HT1080 (cell line): Measurements from ENCODE around the gene SDK2. TPM values are rescaled to one million over a fixed set of nuclear protein-coding genes. Genes with fewer than 3 reads are reported as not detected.
A peak's percentile ranks its signal among the peaks of the same experiment; 100 is the strongest.

ENCODE experiments used
- DNase-seq: peaks from one replicate; pipeline ENCODE4 v3.0.0-alpha.2; 2015; ENCODE audit warnings: low read depth
- total RNA-seq: library from RNA; depleted of rRNA; stranded (reverse); fragments of >200 nt; shearing (Covaris generic); gene quantifications from 2 replicates; pipeline ENCODE4 v1.2.3, GENCODE V29; 2014

Gene SDK2
- total RNA-seq, 1 experiment from 2014 or later = 0.39 TPM

DNA sequence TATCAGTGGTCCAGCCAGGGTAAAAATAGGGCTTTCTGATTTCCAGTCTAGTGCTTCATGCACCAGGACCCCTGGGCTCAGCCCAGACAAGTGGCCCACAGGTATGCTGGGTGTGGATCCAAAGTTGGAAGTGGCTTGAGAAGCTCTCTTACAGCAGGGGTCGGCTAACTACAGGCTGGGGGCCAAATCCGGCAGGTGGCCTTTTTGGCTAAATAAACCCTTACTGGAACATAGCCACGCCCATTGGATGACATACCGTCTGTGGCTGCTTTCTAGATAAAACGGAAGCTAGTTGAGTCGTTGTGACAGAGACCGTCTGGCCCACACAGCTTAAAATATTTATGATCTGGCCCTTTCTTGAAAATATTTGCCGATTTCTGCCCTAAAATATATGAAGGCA, 213.4 kb downstream of the SDK2 start:
- no peak for DNase-seq

DNA sequence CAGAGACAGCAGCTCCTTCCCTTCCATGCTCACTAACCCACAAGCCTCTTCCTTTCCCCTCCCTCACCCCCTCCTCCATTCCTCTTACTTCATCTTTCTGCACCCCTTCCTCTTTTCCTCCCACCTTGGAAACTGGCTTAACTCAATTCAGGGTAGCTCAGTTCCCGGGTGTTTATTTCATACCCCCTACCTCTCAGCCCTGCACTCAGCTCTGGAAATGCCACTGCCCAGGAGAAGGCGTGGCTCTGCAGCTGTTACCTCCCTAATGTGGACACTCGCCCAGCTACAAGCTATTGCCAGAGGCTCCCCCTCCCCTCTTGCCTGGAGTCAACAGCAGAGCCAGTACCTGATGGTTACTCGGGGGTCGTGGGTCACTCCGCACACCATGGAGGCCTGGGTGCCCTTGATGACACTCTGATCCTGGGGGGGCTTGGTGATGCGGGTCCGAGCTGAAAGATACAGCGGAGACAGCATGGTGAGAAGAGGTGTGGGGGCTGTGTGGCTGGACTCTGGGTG, 214.0 kb downstream of the SDK2 start:
- DNase-seq = no peak

DNA sequence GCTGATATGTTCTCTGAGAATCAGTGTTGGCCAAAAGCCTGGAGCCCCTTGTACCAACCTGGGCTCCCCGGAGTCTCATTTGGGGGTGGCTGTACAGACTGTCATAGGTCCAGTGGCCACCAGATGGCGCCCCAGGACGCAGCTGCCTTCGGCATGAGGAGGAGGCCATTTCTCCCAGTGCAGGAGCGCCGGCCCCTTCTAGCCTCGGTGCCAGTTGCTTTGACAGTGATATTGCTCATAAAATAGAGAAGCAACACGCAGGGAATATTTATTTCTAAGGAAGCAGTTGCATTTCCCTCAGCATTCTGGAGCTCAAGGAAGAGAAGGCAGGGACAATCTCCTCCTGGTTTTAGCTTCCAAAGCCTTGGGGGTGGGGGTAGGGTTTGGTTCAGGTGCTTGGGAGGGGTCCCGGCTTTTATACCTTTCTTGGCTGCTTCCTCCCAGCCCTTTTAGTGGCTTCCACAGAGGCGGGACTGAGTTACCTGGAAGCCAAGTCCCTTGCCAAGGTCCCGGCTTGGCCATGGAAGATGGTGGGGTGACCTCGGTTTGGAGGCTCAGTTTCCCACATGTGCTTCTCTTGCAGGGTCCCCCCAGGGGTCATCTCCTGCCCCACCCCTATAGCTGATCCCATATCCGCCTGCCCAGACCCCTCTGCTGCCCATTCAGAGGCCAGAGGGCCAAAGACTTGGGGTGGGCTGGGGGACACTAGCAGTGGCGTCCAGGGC, 214.6 kb downstream of the SDK2 start:
- DNase-seq = peak; percentile 65

DNA sequence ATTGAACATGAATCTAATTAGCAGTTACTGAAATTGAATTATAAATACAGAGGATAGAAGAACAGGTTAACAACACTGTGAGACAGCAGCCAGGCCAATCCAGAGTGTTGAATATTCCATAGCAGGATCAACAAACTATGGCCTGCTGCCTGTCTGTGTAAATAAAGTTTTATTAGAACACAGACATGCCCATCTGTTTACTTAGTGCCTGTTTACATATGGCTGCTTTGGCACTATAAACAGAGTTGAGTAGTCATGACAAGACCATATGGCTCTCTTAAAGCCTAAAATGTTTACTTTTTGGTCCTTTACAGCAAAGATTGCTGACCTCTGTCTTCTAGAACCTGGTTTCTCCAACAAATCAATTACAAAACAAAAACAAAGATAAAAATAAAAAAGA, 217.0 kb downstream of the SDK2 start:
- no peak for DNase-seq

DNA sequence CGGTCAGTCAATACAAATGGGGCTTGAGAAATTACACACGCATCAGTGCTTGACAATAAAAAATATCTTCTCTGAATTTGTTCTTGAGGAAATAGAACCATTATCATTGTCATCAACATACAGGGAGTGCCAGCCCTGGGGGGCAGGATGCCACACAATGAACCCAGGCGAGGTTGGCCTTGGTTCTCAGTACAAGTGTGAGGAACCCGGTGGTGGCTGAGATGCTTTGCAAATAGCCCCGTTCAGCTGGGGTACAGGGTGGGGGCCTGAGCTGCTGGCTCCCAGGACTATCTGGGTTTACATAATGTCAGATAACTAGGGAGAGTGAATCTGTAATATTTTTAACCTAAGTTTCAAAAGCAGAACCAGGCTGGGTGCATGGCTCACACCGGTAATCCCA, 219.7 kb downstream of the SDK2 start:
- DNase-seq = no peak

DNA sequence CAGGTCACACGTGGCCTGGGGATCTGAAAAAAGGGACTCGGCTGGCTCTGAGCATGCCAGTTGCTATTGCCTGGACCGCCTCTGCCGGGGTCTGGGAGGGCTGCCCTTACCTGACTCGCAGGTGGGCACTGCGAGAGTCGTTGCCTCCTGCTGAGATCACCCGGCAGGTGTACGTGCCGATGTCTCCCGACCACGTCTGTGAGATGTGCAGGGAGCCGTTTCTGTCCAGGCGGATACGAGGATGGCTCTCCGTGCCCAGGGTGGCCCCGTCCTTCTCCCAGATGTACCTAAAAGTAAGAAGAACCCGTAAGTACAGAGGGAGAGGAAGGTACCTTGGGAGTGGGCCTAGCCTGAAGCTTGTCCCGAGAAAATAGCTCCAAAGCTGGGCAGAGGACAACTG, 220.4 kb downstream of the SDK2 start:
- no peak for DNase-seq

DNA sequence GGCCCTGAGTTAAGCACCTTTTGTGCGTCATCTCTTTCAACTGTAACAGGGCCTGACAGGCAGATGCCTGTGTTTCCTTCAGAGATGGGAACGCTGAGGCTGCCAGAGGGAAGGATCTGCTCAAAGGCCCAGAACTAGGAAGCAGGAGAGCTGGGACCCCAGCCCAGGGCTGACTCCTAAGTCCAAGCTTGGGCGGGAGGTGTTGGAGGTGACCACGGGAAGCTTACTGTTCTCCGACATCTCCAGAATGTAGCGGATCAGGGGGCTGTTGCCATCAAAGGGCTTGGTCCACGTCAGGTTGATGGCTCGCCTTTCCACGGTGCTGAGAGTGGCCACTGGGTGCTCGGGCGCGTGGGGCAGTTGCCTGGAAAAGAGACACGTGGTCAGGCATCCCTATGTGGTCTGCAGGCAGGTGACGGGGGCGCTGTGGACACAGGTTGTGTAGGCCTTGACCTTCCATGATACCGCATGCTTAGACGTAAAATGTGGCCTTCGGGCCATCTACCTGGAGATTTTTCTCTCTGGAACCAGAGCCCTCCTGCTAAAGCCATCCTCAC, 221.0 kb downstream of the SDK2 start:
- no peak for DNase-seq

DNA sequence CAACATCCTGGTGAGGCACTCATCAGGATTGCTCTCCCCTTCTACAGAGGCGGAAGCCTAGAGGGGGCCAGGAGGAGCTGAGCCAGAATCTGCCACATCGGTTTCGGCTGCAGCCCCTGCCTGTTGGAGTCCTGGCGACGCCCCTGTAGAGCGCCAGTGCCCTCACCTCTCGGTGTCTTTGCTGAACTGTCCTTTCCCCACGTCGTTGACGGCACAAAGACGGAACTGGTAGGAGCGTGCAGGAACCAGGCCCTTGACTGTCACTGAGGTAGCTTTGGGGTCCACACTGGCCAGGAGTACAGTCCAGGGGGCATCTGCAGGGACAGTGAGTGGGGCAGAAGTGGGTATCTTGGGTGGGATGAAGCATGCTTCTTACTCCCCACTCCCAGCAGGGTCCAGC, 222.1 kb downstream of the SDK2 start:
- DNase-seq = no peak

DNA sequence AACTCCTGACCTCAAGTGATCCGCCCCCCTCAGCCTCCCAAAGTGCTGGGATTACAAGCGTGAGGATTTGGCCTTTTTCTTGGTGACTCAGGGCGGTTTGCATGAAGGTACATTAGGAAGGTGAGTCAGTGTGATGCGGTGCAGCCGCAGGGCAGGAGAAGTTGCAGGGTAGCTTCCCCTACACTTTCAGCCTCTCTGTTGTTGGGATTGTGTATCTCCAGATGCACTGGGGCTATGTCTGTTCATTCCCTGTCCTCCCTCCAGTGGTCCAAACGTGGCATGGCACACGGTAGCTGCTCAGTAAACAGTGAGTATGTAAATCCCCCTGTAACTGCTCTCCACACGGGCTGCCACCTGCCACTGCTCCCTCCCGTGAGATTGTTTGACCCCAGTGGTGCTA, 223.3 kb downstream of the SDK2 start:
- peak; percentile 89 for DNase-seq

DNA sequence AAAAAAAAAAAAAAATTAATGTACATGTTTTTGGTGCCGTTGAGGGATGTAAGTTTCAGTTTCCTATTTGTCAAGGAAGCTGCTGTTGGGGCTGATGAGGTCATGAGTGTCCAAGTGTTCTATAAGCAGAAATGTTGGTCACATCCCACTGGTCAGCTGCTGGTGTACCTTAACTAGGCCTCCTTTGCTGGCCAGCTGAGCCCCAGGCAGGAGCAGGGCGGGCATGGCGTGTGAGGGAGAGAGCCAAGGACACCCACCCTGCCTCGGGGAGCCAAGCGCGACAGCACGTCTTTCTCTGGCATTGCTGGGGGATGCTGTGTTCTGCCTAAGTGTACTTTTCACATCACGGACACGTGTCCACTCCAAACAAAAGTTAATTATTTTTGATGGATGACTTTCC, 224.4 kb downstream of the SDK2 start:
- DNase-seq = no peak

DNA sequence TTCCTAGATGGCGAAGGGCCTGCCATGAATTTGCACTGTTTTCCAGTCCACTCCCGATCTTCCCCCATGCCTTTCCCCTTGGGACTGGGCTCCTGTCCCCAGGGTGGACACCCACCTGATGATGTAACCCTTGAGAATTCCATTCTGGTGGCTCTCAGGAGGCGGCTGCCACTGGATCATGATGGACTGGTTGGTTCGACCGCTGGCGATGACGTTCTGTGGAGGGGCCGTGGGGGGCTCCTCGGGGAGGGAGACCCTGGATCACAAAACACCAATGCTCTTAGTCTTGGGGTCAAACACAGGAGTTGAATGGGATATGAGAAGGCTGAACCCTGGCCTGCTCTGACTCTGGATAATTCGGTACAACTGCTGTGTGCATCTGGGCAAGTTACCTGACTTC, 225.2 kb downstream of the SDK2 start:
- DNase-seq = no peak

DNA sequence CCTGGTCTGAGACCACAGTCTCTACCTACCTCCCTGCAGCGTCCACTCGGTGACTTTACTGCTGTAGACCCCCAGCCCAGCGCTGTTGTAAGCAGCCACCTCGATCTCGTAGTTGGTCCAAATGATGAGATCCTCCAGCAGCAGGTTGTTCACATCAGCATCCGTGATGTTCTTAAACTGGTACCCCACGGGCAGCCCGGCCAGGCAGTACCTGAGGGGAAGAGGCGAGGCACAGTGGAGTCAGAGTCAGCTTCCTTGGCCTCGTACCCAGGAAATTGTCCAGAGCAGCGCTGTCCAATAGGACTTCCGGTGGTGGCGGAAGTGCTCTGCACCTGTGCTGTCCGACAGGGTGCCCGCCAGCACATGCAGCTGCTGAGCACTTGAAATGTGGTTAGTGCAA, 228.5 kb downstream of the SDK2 start:
- no peak for DNase-seq

DNA sequence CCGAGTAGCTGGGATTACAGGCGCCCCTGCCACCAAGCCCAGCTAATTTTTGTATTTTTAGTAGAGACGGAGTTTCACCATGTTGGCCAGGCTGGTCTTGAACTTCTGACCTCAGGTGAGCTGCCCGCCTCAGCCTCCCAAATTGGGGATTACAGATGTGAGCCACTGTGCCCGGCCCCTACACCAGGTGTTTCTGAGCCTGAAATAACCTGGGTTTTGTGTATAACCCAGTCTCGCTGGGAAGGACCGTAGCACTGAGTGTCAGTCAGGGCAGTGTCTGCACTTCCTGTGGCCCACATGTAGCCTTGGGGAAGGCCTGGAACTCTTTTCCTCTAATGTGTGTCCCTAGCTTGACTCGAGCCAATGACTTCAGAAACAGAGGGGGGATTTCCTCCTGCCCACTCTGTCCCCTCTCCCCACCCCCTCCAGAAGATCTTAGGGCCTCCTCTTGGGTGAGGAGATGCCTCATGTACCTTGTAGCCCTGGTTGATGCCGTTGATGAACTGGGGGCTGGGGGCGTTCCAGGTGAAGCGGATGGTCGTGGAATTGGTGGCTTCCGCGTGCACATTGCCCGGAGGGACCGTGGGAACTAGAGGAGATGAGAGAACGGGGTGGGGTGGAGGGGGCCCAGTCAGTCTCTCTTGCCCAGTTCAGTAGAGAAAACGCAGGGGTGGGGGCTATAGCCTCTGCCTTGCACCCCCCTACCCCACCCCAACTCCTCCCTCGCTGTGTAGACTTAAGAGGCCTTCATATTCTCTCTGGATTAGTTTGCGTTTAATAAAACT, 229.9 kb downstream of the SDK2 start:
- no peak for DNase-seq

DNA sequence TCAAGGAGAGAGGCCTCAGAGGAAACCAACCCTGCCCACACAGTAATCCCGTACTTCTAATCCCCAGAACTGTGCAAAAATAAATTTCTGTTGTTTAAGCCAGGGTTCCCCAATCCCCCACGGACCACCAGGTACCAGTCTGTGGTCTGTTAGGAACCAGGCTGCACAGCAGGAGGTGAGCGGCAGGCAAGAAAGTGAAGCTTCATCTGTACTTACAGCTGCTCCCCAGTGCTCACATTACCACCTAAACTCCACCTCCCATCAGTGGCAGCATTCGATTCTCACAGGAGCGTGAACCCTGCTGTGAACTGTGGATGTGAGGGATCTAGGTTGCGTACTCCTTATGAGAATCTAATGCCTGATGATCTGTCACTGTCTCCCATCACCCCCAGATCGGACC, 231.3 kb downstream of the SDK2 start:
- DNase-seq = no peak

DNA sequence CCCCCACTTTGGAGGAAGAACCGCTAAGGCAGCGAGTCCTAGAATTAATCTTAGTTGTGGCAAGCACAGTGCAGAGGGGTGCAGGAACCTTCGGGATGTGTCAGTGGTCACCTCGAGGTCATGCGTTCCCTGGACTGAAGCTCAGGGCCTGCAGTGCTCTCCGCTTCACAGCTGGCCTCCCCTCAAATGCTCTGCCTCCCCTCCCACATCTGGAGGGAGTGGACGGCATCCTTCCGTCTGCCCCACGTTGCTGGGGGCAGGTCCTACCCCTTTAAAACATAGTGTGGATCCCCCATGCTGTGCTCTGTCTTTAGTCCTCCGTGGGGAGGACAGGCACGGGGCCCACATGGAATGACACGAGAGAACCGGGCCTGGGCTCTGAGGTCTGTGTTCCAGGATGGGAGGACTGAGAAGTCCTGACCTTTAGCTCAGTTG, 232.9 kb downstream of the SDK2 start:
- no peak for DNase-seq

DNA sequence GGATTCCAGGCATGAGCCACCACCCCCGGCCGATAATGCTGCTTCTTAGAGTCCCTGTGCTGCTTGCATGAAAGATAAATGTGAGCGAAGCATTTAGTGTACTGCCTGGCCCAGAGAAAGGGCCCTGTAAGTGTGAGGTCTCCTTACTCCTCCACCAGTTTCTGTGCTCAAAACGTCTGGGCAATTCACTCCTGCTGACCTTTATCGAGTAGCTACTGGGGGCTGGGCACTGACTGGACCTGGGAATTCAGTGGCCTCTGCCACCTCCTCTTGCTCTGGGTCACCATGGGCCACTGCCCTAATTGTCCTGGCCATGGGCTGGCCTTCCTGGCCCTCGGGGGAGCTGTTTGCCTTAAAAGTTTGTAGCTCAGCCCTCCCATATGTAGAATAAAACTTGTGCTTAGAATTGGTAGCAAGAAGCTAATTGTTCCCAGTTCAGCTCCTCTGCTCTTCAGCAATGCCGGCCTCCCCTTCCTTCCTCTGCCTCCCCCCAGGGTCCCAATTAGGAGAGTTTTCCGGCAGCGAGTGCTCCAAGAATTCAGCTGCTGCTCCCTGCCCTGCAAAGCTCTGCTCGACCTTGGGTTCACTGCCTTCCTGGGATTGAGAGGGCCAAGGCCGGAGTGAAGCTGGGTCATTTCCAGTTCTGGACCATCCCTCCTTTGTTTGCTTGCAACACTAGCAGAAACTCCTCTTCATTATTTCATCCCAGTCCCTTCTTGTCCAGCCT, 233.5 kb downstream of the SDK2 start:
- DNase-seq = no peak

DNA sequence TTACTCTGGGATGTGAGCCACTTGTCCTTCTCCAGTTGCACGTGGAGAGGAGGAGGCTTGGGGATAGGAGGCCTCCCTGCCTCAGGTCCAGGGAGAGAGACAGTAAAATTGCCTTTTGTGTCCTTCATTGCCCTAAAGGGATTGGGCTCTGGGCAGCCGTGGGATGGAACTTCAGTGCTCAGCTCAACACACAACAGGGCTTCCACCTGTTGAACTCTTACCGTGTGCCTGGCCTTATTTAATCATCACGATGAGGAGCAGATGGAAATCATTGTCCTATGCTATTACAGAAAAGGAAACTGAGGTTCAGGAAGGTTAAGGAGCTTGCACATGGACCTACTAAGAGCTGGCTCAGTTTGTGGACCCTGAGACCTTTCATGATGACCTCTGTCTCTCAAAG, 240.0 kb downstream of the SDK2 start:
- DNase-seq = no peak

DNA sequence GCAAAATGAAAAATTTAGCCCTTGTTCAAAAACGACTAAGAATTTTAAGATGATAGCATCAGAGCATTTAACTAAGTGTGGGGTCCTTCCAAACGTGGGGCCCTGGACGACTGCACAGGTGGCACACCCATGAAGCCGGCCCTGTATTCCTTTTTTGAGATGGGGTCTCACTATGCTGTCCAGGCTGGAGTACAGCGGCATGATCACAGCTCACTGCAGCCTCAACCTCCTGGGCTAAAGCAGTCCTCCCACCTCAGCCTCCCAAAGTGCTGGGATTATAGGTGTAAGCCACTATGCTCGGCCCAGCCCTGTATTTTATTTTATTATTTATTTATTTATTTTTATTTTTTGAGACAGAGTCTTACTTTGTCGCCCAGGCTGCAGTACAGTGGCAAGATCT, 241.8 kb downstream of the SDK2 start:
- no peak for DNase-seq

DNA sequence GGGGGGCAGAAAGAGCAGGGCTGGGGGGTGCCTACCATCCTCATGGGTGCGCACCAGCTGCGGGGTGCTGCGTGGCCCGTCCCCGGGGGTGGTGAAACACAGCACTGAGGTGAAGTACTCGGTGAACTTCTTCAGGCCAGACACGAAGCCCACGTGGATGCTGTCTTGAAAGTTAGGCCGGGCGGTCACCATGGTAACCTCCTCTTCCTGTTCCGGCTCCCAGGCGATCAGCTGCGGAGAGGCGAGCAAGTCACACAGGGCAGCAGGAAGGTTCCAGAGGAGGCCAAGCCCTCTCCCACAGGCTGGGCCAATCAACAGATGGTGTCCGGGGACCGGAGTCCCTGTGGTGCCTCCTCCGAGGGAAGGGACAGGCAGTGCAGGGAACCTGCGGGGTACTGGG, 242.3 kb downstream of the SDK2 start:
- DNase-seq = peak; percentile 25

DNA sequence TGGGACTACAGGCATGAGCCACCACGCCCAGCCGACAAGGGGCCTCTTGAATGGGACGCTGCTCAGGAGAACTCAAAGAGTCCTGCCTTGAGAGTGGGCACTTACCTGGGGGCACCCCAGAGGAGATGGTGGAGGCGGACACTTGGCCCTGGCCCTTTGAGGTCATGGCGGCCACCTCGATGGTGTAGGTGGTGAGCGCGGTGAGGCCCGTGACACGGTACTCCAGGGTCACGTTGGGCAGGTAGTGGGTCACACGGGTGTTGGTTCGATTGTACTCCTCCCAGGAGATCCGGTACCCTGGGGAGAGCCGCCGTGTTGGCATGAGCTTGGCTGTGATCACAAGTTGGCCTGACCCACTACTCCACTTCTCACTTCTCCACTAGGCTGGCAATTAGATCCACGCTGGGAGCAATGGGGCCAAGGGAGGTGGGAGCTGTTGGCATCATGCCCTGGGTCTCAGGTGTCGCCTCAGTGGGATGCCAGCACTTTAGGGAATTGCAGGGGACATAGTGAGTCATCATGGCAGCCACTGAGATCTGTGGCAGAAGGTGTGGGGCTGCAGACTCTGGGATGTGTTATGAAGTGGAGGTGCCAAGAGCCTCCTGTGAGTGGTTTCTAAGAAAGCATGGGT, 243.2 kb downstream of the SDK2 start:
- no peak for DNase-seq

DNA sequence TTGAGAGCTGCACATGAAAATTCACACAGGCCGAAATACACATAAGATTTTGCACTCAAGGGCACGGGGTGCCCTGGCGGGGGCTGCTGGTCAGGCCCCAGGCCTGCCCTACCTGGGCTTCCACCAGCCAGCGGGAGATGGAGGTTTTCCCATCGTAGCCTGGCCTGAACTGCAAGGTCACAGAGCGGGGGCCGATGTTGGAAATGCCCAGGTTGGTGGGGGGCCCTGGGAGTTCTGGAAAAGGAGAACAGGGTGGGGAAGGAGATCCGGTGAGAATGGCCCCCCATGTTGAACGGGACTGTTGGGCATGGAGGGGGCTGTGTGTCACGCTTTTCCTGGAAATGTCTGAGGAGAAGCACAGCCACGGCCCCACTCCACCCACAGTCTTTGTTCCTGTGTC, 245.2 kb downstream of the SDK2 start:
- no peak for DNase-seq
